ENCODE results near the gene TMEM63B.

The TMEM63B gene

GRCh38 chr6:44105146-44105545, 22.2 kb upstream of the TMEM63B start:
- no peak overlapping the region for H3K4me3 Mint-ChIP-seq
- no peak overlapping the region for H3K27ac Mint-ChIP-seq
- no peaks in the 10 kb centered on the region for H3K9me3 Mint-ChIP-seq
- peaks cover 25% of the 10 kb centered on the region for H3K36me3 Mint-ChIP-seq (ENCODE audit: low read depth)
- H3K4me1 Mint-ChIP-seq (ENCODE audit: low read depth): no peaks in the 10 kb centered on the region
- H3K27me3 Mint-ChIP-seq: no peaks in the 10 kb centered on the region

DNA sequence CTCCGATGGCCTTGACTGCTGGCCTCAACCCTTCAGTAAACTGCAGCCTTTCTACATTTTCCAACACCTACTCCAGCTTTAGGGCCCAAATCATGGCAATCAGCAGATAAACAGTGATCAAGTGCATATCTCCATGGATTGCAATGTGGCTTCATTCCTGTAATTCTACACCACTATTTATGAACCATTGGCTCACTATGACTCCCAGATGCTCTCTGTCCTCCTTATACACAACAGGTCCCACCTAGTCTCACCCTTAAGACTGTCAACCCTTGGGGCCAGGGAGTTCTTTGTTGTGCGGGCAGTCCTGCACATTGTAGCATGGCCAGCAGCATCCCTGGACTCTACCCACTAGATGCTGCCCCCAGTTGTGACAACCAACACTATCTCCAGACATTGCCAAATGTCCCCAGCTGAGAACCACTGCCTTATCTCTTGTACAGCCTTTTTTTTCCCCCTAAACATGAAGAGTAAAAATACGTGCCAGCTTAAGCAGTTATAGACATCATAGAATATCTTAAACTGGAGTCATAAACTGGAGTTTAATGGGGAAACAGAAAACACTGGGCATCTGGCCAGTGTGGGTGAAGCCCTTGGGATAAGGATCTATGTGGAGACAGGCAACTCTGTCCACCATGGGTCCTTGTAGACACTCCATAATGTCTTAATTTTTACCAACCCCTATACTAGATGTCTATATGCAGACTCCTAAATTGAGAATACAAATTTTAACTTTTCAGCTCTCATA, 21.2 kb upstream of the TMEM63B start:
- H3K4me1 Mint-ChIP-seq (ENCODE audit: low read depth): no peaks in the 10 kb centered on the region
- H3K27me3 Mint-ChIP-seq: no peaks in the 10 kb centered on the region
- H3K4me3 Mint-ChIP-seq: no peak overlapping the region
- H3K27ac Mint-ChIP-seq: no peak overlapping the region
- peaks cover 31% of the 10 kb centered on the region for H3K36me3 Mint-ChIP-seq (ENCODE audit: low read depth)
- H3K9me3 Mint-ChIP-seq: no peaks in the 10 kb centered on the region

GRCh38 chr6:44107017-44107416, 20.3 kb upstream of the TMEM63B start:
- Mint-ChIP-seq H3K27me3 (no peaks in the 10 kb centered on the region), H3K36me3 (ENCODE audit: low read depth) (peaks cover 40% of the 10 kb centered on the region), H3K4me1 (ENCODE audit: low read depth) (no peaks in the 10 kb centered on the region), H3K9me3 (no peaks in the 10 kb centered on the region), H3K4me3 (no peak overlapping the region), H3K27ac (no peak overlapping the region)

- Mint-ChIP-seq H3K36me3 (ENCODE audit: low read depth) (peaks cover 47% of the 10 kb centered on the region), H3K27me3 (no peaks in the 10 kb centered on the region)
Observed at GRCh38 chr6:44108471-44108870, 18.9 kb upstream of the TMEM63B start.

DNA sequence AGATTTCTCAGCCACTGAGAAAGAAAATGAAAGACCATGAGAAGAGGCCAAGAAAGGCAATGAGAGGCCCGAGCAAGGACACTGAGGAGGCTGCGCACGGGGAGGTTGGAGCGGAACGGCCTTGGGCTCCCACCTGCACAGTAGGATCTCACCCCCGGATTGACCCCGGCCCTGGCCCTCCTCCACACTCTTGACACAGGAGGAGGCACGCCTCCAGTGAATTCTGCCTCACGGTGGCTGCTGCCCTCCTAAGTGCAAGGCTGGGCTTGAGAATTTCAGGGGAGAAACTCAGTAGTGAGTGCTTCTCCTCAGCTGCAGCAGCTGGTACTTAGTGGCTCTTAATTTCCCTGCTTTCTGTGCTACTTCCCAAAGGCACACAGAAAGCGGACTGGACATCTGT, 18.1 kb upstream of the TMEM63B start:
- no peaks in the 10 kb centered on the region for H3K9me3 Mint-ChIP-seq
- H3K4me1 Mint-ChIP-seq (ENCODE audit: low read depth): no peaks in the 10 kb centered on the region
- H3K36me3 Mint-ChIP-seq (ENCODE audit: low read depth): peaks cover 47% of the 10 kb centered on the region
- no peak overlapping the region for H3K27ac Mint-ChIP-seq
- no peaks in the 10 kb centered on the region for H3K27me3 Mint-ChIP-seq
- no peak overlapping the region for H3K4me3 Mint-ChIP-seq

More at GRCh38 chr6:44108471-44108870, 18.9 kb upstream of the TMEM63B start:
- no peak overlapping the region for H3K4me3 Mint-ChIP-seq
- no peaks in the 10 kb centered on the region for H3K4me1 Mint-ChIP-seq (ENCODE audit: low read depth)
- no peaks in the 10 kb centered on the region for H3K9me3 Mint-ChIP-seq
- H3K27ac Mint-ChIP-seq: no peak overlapping the region

- Mint-ChIP-seq H3K4me3 (no peak overlapping the region), H3K27me3 (no peaks in the 10 kb centered on the region), H3K9me3 (no peaks in the 10 kb centered on the region), H3K27ac (no peak overlapping the region), H3K4me1 (ENCODE audit: low read depth) (no peaks in the 10 kb centered on the region), H3K36me3 (ENCODE audit: low read depth) (peaks cover 39% of the 10 kb centered on the region)
Observed at GRCh38 chr6:44110005-44110676, 17.2 kb upstream of the TMEM63B start.

DNA sequence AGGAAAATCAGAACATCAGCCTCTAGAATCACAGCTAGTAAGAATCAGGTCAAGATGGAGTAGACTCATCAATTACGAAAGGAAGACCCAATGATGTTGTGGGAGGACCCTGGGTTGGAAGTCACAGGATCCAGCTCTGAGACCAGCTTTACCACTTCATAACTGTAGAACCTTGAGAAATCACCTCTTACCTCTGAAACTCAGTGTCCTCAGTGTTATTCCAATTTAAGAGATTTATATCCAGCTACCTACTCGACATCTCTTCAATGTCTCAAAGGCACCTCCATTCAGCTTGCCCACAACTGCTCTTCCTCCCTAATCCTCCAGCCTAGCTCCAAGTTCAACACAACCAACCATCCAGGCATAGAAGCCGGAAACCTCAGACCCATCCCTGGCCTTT, 16.4 kb upstream of the TMEM63B start:
- Mint-ChIP-seq H3K4me3 (no peak overlapping the region), H3K36me3 (ENCODE audit: low read depth) (peaks cover 45% of the 10 kb centered on the region), H3K4me1 (ENCODE audit: low read depth) (no peaks in the 10 kb centered on the region), H3K9me3 (no peaks in the 10 kb centered on the region), H3K27ac (no peak overlapping the region), H3K27me3 (no peaks in the 10 kb centered on the region)

DNA sequence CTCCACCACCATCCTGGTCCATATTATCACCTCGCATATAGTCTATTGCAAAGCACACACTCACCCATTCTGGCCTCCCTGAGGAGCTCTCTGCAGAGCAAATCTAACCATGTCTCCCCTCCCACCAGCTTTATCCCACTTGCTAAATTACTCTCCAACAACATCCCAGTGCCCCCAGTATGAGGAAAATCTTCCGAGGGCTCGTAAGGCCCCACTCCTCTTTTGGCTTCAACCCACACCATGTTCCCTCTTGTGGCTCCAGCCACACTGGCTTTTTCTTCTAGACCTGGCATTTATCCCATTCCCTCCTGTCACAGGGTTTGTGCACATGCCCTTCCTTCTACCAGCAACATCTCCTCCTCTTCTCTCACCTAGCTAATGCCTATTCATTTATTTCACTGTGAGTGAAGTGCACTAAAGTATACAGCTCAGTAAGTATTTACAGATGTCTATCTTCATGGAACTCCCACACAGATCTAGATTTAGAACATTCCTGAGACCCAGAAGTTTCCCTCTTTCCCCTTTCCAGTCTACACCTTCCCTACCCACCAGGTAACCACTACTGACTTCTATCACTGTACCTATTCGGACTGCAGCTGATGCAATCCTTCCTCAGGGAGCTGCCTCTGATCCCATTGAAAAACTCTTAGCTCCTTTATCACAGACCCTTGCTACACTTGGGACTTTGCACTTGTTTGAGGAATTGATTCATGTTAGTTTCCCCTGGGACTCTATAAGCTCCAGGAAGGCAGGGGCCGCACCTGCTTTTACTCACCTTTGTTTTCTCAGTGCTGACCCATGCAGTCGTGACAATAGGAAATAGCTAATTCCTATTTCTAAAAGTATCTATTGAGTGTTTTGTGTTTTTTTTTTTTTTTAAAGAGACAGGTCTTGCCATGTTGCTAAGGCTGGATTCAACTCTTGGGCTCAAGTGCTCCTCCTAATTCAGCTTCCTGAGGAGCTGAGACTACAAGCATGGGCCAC, 15.6 kb upstream of the TMEM63B start:
- no peaks in the 10 kb centered on the region for H3K27me3 Mint-ChIP-seq
- H3K27ac Mint-ChIP-seq: peak overlapping the region; percentile 23
- H3K36me3 Mint-ChIP-seq (ENCODE audit: low read depth): peaks cover 49% of the 10 kb centered on the region
- no peak overlapping the region for H3K4me3 Mint-ChIP-seq
- H3K9me3 Mint-ChIP-seq: no peaks in the 10 kb centered on the region
- peaks cover 7% of the 10 kb centered on the region for H3K4me1 Mint-ChIP-seq (ENCODE audit: low read depth)

GRCh38 chr6:44113414-44113813, 13.9 kb upstream of the TMEM63B start:
- Mint-ChIP-seq H3K36me3 (ENCODE audit: low read depth) (peaks cover 49% of the 10 kb centered on the region), H3K9me3 (no peaks in the 10 kb centered on the region), H3K4me1 (ENCODE audit: low read depth) (peaks cover 24% of the 10 kb centered on the region), H3K27me3 (no peaks in the 10 kb centered on the region), H3K27ac (no peak overlapping the region), H3K4me3 (no peak overlapping the region)

DNA sequence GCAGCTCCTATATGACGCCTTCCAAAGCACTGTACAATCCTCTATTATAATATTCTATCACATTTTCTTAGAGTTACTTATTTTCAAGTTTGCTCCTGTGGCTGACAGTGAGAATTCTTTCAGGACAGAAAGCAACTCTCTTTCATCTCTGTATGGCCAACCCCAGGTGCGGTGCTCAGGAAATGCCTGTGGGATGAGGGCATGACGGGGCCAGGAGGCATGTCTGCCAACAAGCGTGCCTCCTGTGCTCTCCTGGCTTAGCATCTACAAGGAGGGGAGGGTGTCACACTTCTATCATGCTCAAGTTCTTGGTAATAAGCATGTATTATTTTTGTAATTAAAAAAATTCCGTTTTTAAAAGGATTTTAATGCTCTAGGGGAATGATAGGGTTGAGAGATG, 11.5 kb upstream of the TMEM63B start:
- peaks cover 48% of the 10 kb centered on the region for H3K36me3 Mint-ChIP-seq (ENCODE audit: low read depth)
- no peak overlapping the region for H3K4me3 Mint-ChIP-seq
- no peak overlapping the region for H3K27ac Mint-ChIP-seq
- H3K4me1 Mint-ChIP-seq (ENCODE audit: low read depth): peaks cover 42% of the 10 kb centered on the region
- H3K9me3 Mint-ChIP-seq: no peaks in the 10 kb centered on the region
- no peaks in the 10 kb centered on the region for H3K27me3 Mint-ChIP-seq

- H3K27ac Mint-ChIP-seq: peak overlapping the region; percentile 56
- H3K4me1 Mint-ChIP-seq (ENCODE audit: low read depth): peaks cover 49% of the 10 kb centered on the region
- H3K27me3 Mint-ChIP-seq: no peaks in the 10 kb centered on the region
- H3K36me3 Mint-ChIP-seq (ENCODE audit: low read depth): peaks cover 39% of the 10 kb centered on the region
- H3K9me3 Mint-ChIP-seq: no peaks in the 10 kb centered on the region
- no peak overlapping the region for H3K4me3 Mint-ChIP-seq
Observed at GRCh38 chr6:44116641-44117382, 10.5 kb upstream of the TMEM63B start.

GRCh38 chr6:44117397-44118128, 9.8 kb upstream of the TMEM63B start:
- H3K27ac Mint-ChIP-seq: peak overlapping the region; percentile 54
- no peaks in the 10 kb centered on the region for H3K9me3 Mint-ChIP-seq
- peaks cover 32% of the 10 kb centered on the region for H3K36me3 Mint-ChIP-seq (ENCODE audit: low read depth)
- H3K4me3 Mint-ChIP-seq: no peak overlapping the region
- no peaks in the 10 kb centered on the region for H3K27me3 Mint-ChIP-seq
- H3K4me1 Mint-ChIP-seq (ENCODE audit: low read depth): peaks cover 54% of the 10 kb centered on the region

DNA sequence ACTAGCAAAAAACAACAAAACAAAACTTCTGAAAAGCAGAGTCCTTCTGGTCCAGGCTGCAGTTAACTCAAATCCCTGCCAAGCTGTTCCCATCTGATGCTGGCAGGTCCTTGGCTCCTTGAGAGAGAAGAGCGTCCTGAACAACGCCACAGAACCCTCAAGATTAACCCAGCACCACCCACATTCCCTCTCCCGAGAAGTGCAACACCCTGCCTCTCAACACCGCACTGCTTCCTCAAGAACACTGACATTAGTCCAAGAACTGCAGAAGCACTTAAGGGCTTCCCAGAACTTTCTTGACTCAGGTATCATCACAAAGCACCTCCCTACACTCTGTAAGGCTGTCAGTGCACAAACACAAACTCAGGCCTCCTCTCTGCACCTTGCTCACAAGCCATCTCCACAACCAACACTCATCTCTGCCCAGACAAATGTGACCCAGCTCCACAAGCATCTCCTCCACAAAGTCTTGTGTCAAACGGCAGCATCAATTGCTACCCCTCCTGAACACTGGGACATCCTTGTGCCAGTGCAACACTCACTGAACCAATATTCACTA, 7.6 kb upstream of the TMEM63B start:
- Mint-ChIP-seq H3K4me1 (ENCODE audit: low read depth) (peaks cover 76% of the 10 kb centered on the region), H3K27ac (peak overlapping the region; percentile 27), H3K27me3 (no peaks in the 10 kb centered on the region), H3K4me3 (no peak overlapping the region), H3K36me3 (ENCODE audit: low read depth) (peaks cover 34% of the 10 kb centered on the region), H3K9me3 (no peaks in the 10 kb centered on the region)

Measured in stimulated activated naive CD8-positive, alpha-beta T cell treated with anti-CD3 and anti-CD28 coated beads, Interleukin-15, Interleukin-2, amounts not matched to agents 100 ng/mL and 50 ng/mL, for 24 hours (primary cell).